Epithelial cell of proximal tubule (primary cell): ENCODE measurements around the gene CNOT11. TPM values are rescaled to one million over a fixed set of nuclear protein-coding genes. Genes with fewer than 3 reads are reported as not detected.

Experiments
- DNase-seq: peaks from one replicate; pipeline ENCODE4 v3.0.0-alpha.2; 2011; ENCODE audit warnings: low read depth
- H3K4me3 ChIP-seq: 2 replicates; pipeline ENCODE4 v1.5.1; 2011; ENCODE audit warnings: low read depth, mild to moderate bottlenecking, low read length
- CTCF ChIP-seq: conservative IDR thresholded peaks from 2 replicates; pipeline ENCODE4 v1.5.1; 2012; ENCODE audit warnings: low read depth, mild to moderate bottlenecking, low read length
- total RNA-seq: library from RNA; depleted of rRNA; stranded (reverse); fragments of >200 nt; gene quantifications from 2 replicates; pipeline ENCODE4 v1.2.3, GENCODE V29; 2015

CNOT11 gene
- total RNA-seq, 1 donor from 2014 or later, result 65.6 TPM

- no peak for DNase-seq
- TF ChIP-seq CTCF, result no peak
- no peak overlapping the region for H3K4me3 ChIP-seq
Measured at GRCh38 chr2:101270700-101271259, 18.1 kb downstream of the CNOT11 start.

GRCh38 chr2:101272045-101272784 lies 19.5 kb downstream of the CNOT11 start:
- no peak for DNase-seq
- H3K4me3 ChIP-seq, result no peak overlapping the region
- no peak for TF ChIP-seq CTCF

GRCh38 chr2:101273056-101273455 lies 20.4 kb downstream of the CNOT11 start:
- DNase-seq, result no peak
- TF ChIP-seq CTCF, result no peak
- H3K4me3 ChIP-seq, result no peak overlapping the region

GRCh38 chr2:101274142-101274541 lies 21.5 kb downstream of the CNOT11 start:
- no peak for DNase-seq
- H3K4me3 ChIP-seq, result no peak overlapping the region
- TF ChIP-seq CTCF, result no peak

GRCh38 chr2:101277111-101277510 lies 24.4 kb downstream of the CNOT11 start:
- no peak overlapping the region for H3K4me3 ChIP-seq
- TF ChIP-seq CTCF, result no peak
- DNase-seq, result no peak

GRCh38 chr2:101278925-101279324 lies 26.2 kb downstream of the CNOT11 start:
- DNase-seq, result no peak
- no peak overlapping the region for H3K4me3 ChIP-seq
- TF ChIP-seq CTCF, result no peak

- H3K4me3 ChIP-seq, result no peak overlapping the region
- TF ChIP-seq CTCF, result no peak
- no peak for DNase-seq
Measured at GRCh38 chr2:101281482-101281881, 28.8 kb downstream of the CNOT11 start.
